Ishikawa (cell line): Measurements from ENCODE around the gene MYO16.

Experiments used
- CEBPB ChIP-seq: IDR thresholded peaks from 2 replicates; pipeline ENCODE4 v1.6.1; 2012
- CREB1 ChIP-seq: IDR thresholded peaks from 2 replicates; pipeline ENCODE4 v1.6.1; 2012; ENCODE audit warnings: low read depth
- EGR1 ChIP-seq: IDR thresholded peaks from 2 replicates; pipeline ENCODE4 v1.6.1; 2012
- EP300 ChIP-seq: IDR thresholded peaks from 2 replicates; pipeline ENCODE4 v1.6.1; 2012; ENCODE audit warnings: borderline replicate concordance
- FOXM1 ChIP-seq: IDR thresholded peaks from 2 replicates; pipeline ENCODE4 v1.6.1; 2012; ENCODE audit warnings: low read depth, borderline replicate concordance
- NFIC ChIP-seq: IDR thresholded peaks from 2 replicates; pipeline ENCODE4 v1.6.1; 2012
- RAD21 ChIP-seq: IDR thresholded peaks from 2 replicates; pipeline ENCODE4 v1.6.1; 2012; ENCODE audit warnings: low read depth
- TAF1 ChIP-seq: IDR thresholded peaks from 2 replicates; pipeline ENCODE4 v1.6.1; 2012; ENCODE audit warnings: low read depth, mild to moderate bottlenecking
- TCF12 ChIP-seq: IDR thresholded peaks from 2 replicates; pipeline ENCODE4 v1.6.1; 2012; ENCODE audit warnings: low read depth
- TEAD4 ChIP-seq: IDR thresholded peaks from 2 replicates; pipeline ENCODE4 v1.6.1; 2012
- YY1 ChIP-seq: IDR thresholded peaks from 2 replicates; pipeline ENCODE4 v1.6.1; 2012; ENCODE audit warnings: low read depth
- ZBTB7A ChIP-seq: IDR thresholded peaks from 2 replicates; pipeline ENCODE4 v1.6.1; 2012; ENCODE audit warnings: low read depth
- TF ChIP-seq, protein P1 (sequence below): IDR thresholded peaks from 2 replicates; pipeline ENCODE4 v1.6.1; 2012; ENCODE audit warnings: low read depth, mild to moderate bottlenecking
- TF ChIP-seq, protein P2 (sequence below): IDR thresholded peaks from 2 replicates; pipeline ENCODE4 v1.6.1; 2012
- TF ChIP-seq, protein P3 (sequence below): IDR thresholded peaks from 2 replicates; pipeline ENCODE4 v1.6.1; 2012

The MYO16 gene

DNA sequence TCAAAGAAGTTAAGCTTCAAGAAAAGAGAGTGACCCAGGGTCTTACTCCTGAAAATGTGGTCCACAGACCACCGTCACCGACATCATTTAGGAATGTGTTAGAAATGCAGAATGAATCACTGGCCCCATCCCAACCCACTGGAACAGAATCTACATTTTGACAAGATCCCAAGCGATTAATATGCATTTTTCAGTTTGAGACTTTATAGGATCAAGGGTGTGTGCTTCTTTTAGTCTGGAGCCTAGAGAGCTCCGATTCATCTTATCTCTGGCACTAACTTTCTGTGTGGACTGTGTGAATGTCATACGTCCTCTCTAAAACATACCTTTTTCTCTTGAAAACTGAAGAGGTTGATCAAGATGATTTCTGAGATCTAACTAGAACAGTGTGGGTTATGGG is 484.8 kb downstream of the MYO16 start:
- TF ChIP-seq TCF12 = no peak
- no peak for TF ChIP-seq ZBTB7A
- no peak for TF ChIP-seq FOXM1
- TF ChIP-seq RAD21 = no peak
- TF ChIP-seq, protein P1, sequence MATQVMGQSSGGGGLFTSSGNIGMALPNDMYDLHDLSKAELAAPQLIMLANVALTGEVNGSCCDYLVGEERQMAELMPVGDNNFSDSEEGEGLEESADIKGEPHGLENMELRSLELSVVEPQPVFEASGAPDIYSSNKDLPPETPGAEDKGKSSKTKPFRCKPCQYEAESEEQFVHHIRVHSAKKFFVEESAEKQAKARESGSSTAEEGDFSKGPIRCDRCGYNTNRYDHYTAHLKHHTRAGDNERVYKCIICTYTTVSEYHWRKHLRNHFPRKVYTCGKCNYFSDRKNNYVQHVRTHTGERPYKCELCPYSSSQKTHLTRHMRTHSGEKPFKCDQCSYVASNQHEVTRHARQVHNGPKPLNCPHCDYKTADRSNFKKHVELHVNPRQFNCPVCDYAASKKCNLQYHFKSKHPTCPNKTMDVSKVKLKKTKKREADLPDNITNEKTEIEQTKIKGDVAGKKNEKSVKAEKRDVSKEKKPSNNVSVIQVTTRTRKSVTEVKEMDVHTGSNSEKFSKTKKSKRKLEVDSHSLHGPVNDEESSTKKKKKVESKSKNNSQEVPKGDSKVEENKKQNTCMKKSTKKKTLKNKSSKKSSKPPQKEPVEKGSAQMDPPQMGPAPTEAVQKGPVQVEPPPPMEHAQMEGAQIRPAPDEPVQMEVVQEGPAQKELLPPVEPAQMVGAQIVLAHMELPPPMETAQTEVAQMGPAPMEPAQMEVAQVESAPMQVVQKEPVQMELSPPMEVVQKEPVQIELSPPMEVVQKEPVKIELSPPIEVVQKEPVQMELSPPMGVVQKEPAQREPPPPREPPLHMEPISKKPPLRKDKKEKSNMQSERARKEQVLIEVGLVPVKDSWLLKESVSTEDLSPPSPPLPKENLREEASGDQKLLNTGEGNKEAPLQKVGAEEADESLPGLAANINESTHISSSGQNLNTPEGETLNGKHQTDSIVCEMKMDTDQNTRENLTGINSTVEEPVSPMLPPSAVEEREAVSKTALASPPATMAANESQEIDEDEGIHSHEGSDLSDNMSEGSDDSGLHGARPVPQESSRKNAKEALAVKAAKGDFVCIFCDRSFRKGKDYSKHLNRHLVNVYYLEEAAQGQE = no peak
- TF ChIP-seq CREB1 = no peak
- TF ChIP-seq TEAD4 = no peak
- no peak for TF ChIP-seq EGR1
- TF ChIP-seq YY1 = no peak
- no peak for TF ChIP-seq TAF1
- TF ChIP-seq CEBPB = no peak
- TF ChIP-seq, protein P2, sequence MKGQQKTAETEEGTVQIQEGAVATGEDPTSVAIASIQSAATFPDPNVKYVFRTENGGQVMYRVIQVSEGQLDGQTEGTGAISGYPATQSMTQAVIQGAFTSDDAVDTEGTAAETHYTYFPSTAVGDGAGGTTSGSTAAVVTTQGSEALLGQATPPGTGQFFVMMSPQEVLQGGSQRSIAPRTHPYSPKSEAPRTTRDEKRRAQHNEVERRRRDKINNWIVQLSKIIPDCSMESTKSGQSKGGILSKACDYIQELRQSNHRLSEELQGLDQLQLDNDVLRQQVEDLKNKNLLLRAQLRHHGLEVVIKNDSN = no peak

DNA sequence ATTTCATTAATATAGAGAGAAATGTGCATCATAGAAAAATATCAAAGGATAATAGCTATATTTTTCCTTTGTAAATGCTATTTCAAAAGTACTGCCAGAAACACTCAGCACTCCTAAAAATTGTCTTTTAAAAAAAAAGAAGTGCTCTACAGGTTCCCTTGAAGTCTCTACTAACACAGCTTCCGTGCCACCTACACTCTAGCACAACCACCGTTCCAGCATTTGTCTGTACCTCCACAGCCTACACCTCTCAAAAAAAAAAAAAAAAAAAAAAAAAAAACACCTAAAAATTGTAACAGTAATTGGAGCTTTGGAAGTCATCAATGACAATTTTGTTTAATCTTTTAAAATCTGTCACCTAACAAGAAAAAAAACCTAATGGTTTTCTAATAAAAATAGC is 485.6 kb downstream of the MYO16 start:
- TF ChIP-seq, protein P3, sequence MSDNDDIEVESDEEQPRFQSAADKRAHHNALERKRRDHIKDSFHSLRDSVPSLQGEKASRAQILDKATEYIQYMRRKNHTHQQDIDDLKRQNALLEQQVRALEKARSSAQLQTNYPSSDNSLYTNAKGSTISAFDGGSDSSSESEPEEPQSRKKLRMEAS = no peak
- TF ChIP-seq CREB1 (no peak), EGR1 (no peak), CEBPB (no peak), FOXM1 (no peak), RAD21 (no peak), EP300 (no peak), ZBTB7A (no peak), TEAD4 (no peak), TCF12 (no peak), TAF1 (no peak), NFIC (no peak), YY1 (no peak)
- TF ChIP-seq, protein P2 = no peak
- TF ChIP-seq, protein P1 = no peak

DNA sequence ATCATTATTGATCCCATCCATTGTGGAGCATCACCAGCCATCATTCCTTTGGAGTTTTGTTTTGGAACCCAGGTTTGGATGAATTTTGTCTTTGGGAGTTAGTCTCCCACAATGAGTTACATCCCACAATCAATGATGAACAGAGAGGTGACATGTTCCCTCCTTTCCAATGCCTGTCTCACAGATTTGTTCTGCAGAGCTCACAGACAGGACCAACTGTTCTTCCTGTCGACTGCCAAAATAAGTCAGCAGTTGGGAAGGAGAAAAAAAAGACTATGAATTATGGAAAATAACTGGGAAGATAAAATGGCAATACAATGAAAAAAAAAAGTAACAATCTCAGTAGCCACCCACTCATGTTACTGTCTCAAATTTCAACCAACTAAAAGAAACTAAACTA is 489.1 kb downstream of the MYO16 start:
- TF ChIP-seq ZBTB7A = no peak
- TF ChIP-seq, protein P3 = no peak

DNA sequence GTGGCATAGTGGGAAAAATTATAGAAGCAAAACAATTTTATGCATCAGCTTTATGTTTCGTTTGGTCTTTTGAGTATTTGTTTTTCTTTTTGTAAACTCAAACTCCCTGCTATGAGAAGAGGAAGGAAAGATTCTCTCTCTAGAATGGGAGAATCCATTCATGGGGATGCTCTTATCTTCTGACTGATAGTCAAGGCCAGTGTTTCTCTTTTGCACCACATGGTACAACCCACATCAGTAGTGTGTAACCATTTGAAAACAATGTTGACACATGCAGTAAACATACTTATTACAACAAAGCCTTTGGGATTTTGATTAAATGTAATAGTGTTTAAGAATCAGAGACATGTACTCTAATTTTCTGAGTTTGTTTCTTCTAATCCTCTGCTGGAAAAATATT is 490.5 kb downstream of the MYO16 start:
- no peak for TF ChIP-seq TAF1
- TF ChIP-seq, protein P3 = no peak
- no peak for TF ChIP-seq ZBTB7A
- no peak for TF ChIP-seq FOXM1
- no peak for TF ChIP-seq NFIC
- TF ChIP-seq RAD21 = no peak

DNA sequence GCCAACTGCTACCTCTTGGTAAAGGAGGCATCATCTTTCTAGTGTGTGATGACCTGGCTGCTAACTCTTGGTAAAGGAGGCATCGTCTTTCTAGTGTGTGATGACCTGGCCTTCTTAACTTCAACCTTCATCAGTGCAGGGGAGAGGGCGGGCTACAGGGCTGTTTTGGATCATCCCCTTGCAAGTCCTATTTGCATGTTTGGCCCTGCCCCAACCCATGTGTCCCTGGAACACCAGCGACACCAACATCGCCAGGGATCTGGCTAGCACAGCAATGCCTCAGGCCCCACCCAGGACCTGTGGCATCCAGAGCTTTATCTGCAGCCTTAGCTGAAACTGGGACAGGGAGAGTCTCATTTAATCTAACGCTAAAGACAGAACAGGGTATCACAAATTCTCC is 492.4 kb downstream of the MYO16 start:
- TF ChIP-seq NFIC (no peak), EP300 (no peak), TAF1 (no peak), EGR1 (no peak), CREB1 (no peak), RAD21 (no peak), FOXM1 (no peak), TEAD4 (no peak), YY1 (no peak), CEBPB (no peak), ZBTB7A (no peak), TCF12 (no peak)
- TF ChIP-seq, protein P2 = no peak
- TF ChIP-seq, protein P3 = no peak
- TF ChIP-seq, protein P1 = no peak
